Ramos (cell line): ENCODE data around the gene MNAT1.

ENCODE experiments used
- in situ Hi-C: fragments of 300-500 bp; cut with MboI; formaldehyde crosslinking; loops from one replicate; pipeline ENCODE4 v1.14.3; 2022; ENCODE audit warnings: low sequenced_read_pairs; ENCODE audit not compliant: unreplicated experiment

MNAT1 gene

GRCh38 chr14:60956632-60957031 is 222.1 kb downstream of the MNAT1 start:
- in situ Hi-C loops, result no loop called here

- in situ Hi-C loops, result no loop called here
These were observed 223.6 kb downstream of the MNAT1 start for GRCh38 chr14:60958146-60958545.

GRCh38 chr14:60963761-60964160 is 229.2 kb downstream of the MNAT1 start:
- in situ Hi-C loops, result no loop called here

DNA sequence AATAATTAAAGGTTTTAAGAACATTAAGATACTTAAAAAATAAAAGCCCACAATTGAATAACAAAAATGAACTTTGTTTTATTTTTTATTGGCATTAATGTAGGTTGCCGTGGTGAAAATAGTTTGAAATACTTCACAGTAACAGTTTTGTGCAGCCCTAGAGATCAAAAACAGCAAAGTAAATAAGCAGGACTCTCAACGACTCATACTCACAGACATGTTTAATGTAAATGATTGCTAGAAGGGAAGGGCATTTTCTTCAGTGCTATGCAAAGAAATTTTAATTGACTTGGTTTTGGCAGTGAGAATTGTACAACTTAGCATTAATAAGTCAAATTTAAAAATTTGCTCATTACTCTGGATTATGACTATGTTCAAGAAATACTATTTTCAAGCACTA is 230.3 kb downstream of the MNAT1 start:
- in situ Hi-C loops, result no loop called here

GRCh38 chr14:60965402-60965801 is 230.8 kb downstream of the MNAT1 start:
- in situ Hi-C loops, result no loop called here

- in situ Hi-C loops, result no loop called here
These were observed 233.5 kb downstream of the MNAT1 start for GRCh38 chr14:60968099-60968498.

DNA sequence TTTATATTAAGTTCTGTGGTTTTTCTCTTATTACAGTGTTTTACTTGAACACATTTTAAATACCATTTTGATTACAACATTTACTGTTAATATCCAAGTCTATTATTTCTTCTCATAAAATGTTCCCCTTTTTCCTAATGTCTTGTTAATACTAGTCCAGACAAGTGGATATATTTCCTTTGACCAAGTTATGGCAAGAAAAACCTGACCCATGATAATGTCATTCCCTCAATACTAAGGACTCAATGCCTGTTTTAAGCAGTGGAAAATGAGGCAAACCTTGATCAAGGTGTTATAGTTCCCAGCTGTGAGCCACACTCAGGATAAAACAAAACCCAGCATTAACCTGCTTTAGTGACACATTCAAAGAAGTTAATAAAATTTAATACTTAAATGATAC is 234.1 kb downstream of the MNAT1 start:
- in situ Hi-C loops, result no loop called here

GRCh38 chr14:60970146-60970545 is 235.6 kb downstream of the MNAT1 start:
- in situ Hi-C loops, result no loop called here

DNA sequence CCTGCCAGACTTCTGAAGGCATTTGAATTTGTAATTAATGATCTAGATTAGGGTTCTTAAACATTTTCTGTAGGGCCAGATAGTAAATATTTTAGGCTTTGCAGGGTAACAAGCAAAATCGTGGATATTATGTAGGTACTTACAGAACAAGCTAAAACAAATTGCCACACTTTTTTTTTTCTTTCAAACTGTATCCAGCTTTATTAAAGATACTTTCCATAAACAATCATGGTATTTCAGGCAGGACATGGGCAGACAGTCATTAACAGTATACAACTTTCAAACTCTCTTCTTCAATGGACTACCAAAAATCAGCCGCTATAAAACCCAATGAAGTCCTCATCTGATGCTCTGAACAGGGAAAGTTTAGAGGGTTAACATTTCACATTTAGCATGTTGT is 236.7 kb downstream of the MNAT1 start:
- in situ Hi-C loops, result no loop called here

DNA sequence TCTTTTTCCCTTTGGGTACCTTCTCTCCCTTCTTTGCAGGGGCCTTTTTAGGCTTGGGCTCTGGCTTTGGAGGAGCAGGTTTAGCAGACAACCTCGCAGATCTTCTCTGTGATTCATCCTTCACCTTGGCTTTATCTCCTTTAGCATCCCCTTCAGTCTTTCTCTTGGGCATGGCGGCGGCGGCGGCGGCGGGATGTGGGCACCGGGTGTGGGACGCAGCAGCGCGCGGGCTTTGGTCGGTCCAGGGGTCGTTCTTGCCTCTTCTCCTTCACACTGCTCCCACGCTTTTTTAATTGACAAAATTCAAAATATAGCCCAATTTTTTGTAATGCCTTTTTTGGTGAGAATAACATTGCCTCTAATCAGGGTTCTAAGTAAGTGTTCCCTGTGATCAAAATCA is 237.7 kb downstream of the MNAT1 start:
- in situ Hi-C loops, result no loop called here

GRCh38 chr14:60973070-60973469 is 238.5 kb downstream of the MNAT1 start:
- in situ Hi-C loops, result no loop called here

GRCh38 chr14:60974090-60974651 is 239.6 kb downstream of the MNAT1 start:
- in situ Hi-C loops, result no loop called here

DNA sequence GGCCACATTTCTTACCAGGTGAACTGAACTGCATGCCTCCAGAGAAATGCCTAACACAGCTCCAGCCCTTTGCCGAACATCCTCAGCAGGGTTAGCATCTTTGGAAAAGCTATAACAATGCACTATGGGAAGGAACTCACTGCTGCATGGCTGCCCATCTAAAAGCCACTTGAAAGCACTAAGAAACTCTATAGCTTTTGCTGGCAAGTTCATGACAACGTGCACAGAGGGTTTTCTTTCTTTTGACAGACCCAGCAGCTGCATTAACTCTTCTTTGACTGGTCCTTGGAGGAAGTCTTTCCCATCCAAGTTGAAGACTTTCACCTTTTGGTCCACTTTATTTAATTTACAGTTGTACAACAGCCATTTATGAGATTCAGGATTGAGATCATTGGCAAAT is 241.0 kb downstream of the MNAT1 start:
- in situ Hi-C loops, result no loop called here

DNA sequence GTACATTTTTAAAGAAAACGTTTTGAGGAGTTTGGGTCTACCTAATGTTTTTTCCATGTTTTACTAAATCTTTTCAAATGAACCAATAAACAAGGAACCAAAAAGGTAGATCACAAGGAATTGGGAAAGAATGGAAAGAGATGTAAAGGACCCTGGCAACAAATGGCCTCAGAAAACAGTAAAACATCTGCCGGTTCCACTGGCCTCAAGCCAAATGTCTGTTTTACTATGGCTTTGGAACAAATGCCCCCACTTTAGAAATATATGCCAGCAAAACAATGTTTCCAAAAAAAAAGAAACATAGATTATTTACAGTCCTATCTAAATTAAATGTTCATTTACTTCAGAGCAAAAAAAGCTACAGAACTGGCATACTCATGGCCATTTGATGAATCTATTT is 243.3 kb downstream of the MNAT1 start:
- in situ Hi-C loops, result no loop called here

GRCh38 chr14:60980811-60981632 is 246.5 kb downstream of the MNAT1 start, which contains the start of the genes SLC38A6 and TRMT5:
SLC38A6 (plus strand) TSS chr14:60981245; CDS start chr14:60981278, 33 bp downstream.
TRMT5 (minus strand) TSS chr14:60981079; CDS start chr14:60980973, 106 bp downstream.
- in situ Hi-C loops, result no loop called here

DNA sequence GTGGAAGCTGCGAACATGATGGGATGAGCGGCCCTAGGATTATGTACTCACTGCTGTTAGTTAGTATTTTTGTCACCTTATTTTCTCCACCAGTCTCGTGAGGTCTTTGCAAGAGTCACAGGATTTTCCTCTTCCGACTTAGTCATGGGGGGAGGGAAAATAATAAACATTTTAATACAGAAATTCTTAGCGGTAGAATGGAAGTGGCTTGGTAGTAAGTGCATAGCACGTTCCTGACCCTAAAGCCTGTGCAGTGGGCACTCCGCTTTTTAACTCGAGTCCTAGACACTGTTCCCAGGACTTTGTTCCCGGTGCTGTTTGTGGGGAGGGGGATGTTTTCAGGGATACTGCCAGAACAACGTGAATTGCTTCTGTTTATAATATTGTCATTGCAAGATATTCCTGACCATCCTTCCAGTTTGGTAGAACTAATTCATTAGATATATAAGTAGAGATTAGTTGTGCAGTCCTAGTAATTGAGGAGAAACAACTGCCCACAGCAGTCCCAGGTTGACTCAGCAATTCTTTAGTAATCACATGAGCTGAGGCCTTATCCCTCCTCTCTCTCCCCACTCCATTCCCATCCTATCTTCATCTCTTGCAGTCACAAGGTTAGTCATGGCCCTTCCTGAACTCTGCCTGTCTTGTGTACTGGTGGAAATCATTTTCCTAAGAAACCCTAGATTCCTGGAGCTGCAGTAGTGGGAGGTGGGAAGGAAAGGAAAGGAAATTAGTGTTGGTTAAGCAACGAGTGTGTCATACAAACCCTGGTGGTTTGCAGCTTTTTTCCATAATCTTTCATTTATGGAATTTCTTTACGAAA is 247.3 kb downstream of the MNAT1 start:
- in situ Hi-C loops, result no loop called here

DNA sequence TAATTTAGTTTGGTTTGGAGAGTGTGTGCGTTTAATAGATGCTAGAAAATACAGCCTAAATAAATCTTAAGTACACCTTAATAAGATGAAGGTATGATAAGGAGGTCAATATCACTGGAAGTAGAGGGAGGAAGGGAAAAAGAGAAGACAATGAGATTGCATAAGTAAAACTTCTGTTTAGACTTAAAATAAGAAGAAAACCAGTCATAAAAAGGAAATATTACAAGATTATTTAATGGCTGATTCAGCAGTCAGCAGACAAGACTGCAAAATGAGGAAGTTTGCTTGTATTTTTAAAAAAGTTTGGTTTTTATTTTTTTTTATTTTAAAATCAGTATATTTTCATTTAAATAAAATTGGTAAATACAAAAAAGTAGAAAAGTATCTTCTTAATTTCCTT is 249.6 kb downstream of the MNAT1 start:
- in situ Hi-C loops, result no loop called here

- in situ Hi-C loops, result no loop called here
These were observed 251.9 kb downstream of the MNAT1 start for GRCh38 chr14:60986500-60986899.

- in situ Hi-C loops, result no loop called here
These were observed 255.0 kb downstream of the MNAT1 start for GRCh38 chr14:60989599-60989998.

DNA sequence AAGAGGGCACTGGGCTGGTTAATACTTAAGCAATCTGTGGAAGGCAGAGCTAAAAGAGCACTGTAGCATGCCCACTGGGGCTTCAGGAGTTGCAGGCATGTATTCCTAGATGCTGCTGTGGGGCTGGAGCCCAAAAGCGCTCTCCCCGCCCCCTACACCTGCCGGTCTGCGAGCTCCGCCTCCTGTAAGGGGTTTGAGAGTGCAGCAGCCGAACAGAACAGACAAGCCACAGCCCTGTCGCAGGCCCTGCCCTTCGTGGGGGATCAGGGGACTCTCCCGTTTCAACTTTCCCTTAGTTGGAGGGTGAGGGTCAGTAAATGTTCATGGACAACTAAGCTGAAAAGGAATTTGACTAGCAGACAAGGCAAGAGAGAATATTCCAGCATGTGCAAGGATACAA is 264.1 kb downstream of the MNAT1 start:
- in situ Hi-C loops, result no loop called here

DNA sequence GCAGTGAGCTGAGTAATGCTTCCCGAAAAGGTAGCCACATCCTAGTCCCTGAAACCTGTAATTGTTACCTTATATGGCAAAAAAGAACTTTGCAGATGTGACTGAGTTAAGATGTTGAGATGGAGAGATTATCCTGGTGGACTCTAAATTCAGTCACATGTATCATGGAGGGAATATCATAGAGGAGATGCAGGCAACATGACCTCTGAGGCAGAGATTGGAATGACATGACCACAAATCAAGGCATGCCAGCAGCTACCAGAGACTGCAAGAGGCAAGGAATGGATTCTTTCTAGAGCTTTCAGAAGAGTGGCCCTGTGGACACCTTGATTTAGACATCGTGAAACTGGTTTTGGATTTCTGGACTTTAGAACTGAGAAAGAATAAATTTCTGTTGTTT is 265.0 kb downstream of the MNAT1 start:
- in situ Hi-C loops, result no loop called here
